GM18867 (cell line): ENCODE data around the gene B4GALNT4.
A peak's percentile ranks its signal among the peaks of the same experiment; 100 is the strongest.
"Not testable (repeated sequence)": the region's sequence is repeated elsewhere in the genome, so short reads cannot be mapped to it uniquely, and the experiment has no call there.

Experiments used
- ATAC-seq: cut with Tn5 transposase; IDR thresholded peaks from one replicate; pipeline ENCODE4 v1.9.1; 2021; ENCODE audit warnings: mild to moderate bottlenecking, moderate library complexity; ENCODE audit not compliant: unreplicated experiment

The B4GALNT4 gene

DNA sequence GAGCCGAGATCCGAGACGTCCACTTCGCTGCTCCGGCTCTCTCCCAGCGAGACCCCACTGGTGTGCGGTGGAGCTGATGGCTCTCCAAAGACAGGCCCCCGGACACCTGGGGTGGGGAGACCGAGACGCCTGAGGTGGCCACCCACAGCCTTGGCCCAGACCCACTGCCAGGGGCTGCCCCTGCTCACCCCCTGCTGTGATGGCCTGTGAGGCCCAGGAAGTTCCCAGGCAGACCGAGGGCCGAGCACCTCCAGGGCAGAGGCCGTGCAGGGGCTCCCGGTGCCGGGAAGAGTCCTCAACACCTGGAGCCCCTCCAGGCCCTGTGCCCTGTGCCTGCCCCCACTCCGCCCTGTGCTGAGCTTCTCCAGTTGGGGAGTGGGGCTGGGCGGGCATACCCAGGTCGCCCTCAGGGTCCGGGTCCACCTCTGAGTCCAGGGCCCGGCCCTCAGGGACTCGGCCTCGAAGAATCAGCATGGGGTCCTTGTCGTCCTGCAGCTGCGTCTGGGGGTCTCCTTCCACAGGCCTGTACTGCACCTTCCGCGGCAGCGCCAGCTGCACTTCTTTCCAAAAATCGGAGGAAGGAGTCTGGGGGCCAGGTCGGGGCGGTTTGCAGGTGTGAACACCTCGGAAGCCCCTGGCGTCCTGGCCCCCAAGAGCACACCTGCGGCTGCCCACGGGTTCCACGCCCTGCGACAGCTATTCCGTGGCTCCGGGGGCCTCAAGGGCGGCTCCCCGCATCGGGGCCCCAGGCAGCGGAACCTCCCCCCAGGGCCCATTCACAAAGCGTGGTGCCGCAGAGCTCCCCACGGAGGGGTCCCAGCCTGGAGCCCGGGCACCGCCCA lies 36.9 kb downstream of the B4GALNT4 start:
- ATAC-seq: peak; percentile 4

DNA sequence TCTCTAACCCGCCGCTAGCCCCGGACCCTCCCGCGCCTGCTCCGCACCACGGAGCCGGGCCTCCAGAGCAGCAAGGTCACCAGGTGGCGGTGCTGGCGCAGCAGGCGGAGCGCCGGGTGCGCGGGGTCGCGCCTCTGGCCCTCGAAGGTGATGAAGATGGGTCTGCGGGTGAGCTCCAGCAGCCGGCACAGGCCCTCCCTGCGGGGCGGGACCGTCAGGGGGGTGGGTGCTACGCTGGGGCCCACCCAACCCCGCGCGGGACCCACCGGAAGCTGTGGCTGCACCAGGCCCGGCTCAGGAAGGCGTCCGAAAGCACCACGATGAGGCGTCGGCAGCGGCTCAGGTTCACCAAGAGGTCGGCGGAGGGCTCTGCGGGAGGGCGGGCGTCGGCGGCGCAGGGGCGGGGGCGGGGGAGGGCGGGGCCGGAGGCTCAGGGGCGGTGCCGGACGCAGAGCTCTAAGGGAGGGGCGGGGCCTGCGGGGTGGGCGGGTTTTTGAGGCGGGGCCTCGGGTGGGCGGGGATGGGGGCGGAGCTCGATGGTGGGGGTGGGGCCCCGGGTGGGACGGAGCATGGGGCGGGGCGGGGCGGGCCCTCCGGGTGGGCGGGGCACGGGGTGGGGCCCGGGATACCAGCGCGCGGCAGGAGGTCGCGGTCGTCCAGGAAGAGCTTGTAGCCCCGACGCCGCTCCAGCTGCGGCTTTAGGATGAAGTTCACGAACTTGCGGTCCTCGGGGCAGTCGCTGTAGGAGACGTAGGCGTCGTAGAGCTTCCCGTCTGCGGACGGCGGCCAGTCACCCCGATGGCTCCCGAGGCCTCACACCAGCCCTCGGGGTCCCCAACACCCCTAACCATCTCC lies 37.7 kb downstream of the B4GALNT4 start:
- ATAC-seq: peak; percentile 77

DNA sequence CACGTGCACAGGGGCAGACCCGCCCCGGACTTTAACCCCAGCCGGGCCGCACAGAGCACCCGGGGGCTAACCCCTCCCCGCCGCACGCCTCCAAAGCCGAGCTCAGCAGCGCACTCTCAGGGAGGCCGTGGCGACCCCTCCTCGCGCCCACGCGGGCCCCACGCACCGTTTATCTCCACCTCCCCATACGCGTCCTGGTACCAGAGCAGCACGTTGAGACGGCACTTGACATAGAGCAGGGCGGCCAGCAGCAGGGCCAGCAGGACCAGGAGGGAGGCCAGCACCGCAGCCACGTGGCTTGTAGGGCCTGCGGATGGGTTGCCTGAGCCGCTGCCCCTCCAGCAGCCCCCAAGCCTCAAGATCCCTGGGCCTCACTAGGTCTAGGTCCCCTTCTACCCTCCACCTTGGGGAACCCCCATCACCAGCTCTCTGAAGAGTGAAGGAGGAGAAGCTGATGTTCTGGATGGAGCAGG lies 38.4 kb downstream of the B4GALNT4 start:
- ATAC-seq: peak; percentile 1

DNA sequence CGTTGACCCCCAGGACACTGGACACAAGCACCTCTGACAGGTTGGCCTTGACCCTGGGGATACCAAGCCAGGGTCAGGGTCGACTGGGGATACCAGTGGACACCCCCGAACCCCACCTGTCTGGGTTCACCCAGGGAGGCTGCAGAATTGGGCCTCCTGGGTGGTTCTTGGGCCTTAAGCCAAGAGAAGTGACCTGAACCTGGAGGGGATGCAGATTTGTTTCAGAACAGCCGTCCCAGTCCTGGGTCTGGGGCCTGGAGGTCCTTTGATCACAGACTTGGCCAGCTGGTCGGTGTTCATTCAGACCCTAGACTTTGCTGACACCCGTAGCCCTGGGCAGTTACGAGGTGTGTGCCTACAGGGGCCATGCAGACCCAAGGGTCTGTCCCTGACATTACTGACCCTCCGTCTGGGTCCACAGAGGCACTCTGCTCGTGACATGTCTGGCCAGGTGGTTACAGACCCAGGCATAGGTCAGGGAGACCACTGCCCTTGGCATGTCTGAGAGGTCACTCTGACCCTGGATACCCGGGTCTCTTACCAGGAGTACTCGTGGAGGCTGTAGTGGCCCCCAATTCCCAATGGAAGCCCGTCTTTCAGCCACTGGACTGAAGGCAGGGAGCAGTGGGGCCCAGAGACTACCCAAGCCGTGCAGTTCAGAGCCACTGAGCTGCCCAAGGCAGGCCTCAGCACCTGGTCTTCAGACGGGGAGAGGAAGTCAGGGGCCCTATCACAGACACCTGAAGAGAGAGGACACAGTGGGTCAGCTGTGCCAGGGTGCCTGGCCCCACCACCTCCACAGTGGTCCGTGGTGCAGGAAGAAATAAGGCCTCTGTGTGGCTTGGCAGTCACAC lies 39.1 kb downstream of the B4GALNT4 start:
- ATAC-seq: no peak

DNA sequence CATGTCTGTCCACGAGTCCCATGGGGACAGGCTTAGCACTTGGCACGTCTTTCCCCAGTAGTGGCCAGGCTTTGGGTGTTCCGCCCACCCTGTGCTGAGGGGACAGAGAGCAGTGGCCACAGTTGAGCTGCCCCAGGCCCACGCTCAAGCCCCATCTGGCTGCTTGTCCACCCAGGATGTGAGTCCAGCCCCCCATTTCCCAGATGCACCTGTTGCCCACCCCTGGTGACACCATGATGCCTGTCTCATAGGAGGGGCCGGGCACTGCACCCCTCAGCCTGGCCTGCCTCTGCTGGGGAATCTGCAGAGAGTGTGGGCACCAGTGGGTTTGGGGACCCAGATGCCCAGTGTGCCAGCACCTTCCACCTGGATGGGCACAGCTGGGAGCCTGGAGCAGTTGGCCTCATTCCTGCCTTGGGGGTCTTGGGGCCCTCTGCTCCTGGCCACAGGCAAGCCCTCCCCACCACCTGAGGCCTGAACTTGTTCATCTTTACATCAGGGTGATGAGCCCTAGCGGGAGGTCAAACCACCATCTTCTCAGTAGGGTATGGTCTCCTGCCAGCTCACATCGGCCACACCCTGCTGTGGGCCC lies 39.8 kb downstream of the B4GALNT4 start:
- ATAC-seq: no peak

DNA sequence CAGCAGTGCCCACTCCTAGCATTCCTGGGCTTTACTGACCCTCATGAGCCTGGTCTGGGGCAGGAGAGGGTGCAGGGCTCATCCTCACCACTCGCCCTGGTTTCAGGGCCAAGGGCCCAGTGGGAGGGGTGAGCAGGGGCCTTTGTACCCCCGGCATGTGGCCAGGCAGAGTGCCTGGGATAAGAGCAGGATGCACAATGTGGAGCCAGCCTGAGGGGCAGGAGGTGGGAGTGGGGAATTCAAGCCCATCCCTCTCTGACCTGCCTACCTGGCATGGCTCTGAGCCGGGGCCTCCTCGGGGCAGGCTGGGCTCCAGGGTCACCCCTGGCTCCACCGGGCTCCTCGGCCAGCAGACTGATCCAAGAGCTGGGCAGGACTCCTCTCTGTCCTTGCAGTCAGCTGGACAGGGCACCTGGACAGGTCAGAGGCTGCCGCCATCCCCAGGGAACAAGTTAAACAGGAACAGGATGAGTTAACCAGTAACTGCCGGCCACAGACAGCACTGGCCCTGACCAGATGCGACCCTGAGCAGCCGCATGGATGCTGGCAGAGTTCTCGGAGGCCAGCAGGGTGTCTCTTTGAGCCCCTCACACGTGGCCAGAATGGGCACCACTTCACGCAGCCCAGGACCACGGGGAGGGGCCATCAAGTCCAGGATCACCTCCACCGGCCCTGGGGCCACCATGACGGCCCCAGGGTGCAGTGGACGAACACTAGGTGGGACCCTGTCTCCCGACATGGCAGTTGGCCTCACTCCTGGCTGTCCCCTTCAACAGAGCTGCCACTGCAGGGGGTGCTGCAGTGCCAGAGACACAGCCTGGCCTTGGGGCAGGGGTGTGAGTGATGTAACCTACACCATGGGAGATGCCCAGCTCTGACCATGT lies 40.5 kb downstream of the B4GALNT4 start:
- ATAC-seq: no peak

DNA sequence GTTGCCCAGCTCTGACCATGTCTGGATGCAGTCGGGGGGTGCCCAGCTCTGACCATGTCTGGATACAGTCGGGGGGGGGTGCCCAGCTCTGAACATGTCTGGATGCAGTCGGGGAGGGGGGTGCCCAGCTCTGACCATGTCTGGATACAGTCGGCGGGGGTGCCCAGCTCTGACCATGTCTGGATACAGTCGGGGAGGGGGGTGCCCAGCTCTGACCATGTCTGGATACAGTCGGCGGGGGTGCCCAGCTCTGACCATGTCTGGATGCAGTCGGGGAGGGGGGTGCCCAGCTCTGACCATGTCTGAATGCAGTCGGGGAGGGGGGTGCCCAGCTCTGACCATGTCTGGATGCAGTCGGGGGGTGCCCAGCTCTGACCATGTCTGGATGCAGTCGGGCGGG lies 41.4 kb downstream of the B4GALNT4 start:
- not testable (repeated sequence) for ATAC-seq

DNA sequence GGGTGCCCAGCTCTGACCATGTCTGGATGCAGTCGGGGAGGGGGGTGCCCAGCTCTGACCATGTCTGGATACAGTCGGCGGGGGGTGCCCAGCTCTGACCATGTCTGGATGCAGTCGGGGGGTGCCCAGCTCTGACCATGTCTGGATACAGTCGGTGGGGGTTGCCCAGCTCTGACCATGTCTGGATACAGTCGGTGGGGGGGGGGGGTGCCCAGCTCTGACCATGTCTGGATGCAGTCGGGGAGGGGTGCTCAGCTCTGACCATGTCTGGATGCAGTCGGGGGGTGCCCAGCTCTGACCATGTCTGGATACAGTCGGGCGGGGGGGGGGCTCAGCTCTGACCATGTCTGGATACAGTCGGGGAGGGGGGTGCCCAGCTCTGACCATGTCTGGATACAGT lies 42.2 kb downstream of the B4GALNT4 start:
- ATAC-seq: not testable (repeated sequence)

DNA sequence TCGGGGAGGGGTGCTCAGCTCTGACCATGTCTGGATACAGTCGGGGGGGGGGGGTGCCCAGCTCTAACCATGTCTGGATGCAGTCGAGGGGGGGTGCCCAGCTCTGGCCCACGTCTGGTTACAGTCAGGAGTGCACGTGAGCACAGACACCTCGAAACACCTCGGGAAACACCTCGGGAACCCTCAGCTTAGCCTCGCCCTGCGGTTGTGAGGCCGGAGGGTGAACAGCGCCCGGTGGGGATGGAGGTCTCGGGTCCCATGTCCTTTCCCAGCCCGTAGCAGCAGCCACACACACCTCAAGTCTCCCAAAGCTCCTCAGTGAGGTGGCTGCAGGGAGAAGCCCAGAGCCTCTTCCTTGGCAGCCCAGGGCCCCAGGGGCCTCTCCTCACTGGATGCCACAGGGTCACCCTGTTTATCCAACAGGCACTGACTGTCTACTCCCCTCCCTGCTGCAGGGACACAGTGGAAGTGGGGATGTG lies 43.4 kb downstream of the B4GALNT4 start:
- no peak for ATAC-seq

DNA sequence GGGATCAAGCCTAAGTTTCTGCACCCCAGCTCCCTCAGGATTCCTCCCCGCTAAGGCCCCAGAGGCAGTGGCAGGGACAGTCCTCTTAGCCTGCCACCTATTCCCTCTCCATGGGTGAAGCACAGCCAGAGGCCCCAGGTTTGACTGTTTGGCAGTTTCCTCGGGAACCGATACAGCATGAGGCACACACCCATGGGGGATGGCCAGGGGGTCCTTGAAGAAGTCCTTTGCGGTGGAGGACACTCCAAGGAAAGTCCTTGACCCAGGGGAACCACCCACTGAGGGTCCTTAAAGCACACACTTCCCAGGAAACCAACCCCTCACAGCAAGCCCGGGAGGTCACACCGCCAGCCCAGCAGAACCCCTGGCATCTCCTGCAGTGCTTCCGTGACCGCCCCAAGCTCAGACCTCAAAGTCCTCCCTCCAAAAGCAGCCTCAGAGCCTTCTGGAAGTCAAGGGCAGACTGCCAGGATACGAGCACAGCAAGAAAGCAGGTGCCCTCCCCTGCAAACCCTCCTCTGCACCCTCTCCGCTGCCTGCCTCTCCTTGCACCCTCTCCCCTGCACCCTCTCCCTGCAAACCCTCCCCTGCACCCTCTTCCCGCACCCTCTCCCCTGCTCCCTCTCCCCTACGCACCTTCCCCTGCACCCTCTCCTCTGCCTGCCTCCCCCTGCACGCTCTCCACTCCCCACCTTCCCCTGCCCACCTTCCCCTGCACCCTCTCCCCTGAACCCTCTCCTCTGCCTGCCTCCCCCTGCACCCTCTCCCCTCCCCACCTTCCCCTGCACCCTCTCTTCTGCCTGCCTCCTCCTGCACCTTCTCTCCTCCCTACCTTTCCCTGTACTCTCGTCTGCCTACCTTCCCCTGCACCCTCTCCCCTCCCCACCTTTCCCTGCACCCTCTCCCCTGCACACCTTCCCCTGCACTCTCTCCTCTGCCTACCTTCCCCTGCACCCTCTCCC lies 44.1 kb downstream of the B4GALNT4 start:
- no peak for ATAC-seq

DNA sequence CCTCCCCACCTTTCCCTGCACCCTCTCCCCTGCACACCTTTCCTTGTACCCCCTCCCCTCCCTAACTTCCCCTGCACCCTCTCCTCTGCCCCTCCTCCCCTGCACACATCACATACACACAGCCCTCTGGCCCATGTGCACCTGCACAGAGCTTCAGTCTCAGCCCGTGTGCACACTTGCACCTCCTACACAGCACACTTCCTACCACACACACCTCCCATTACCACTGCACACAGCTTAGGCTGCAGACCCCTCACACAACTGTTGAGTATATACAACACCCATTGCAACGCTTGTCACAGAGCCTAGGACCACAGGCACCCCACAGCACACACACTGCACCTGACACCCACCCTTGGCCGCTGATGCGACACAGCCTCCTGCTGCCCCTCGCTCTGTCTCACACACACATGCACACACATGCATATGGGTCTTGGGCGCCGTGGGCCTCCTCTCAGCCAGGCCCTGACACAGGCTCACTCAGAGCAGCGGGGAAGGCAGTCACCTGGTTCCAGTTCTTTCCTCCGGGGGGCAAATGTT lies 45.1 kb downstream of the B4GALNT4 start:
- ATAC-seq: no peak

DNA sequence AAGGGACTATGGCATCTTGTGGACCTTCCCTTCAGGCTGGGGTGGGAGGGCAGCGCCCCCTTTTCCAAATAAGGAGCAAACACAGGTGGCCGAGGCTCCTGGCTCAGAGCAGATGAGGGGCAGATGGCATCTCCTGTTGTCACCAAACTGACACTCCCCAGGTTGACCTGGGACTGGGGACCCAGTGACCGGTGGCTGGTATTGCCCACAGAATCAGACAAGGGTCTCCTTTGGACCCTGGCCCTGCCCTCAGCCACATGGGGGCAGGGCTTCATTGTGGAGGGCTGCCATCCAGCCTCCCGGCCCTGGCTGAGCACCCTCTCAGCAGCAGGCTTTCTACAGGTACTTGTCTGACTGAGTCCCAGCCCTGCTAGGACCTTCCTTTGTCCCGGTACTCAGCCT lies 46.3 kb downstream of the B4GALNT4 start:
- no peak for ATAC-seq

DNA sequence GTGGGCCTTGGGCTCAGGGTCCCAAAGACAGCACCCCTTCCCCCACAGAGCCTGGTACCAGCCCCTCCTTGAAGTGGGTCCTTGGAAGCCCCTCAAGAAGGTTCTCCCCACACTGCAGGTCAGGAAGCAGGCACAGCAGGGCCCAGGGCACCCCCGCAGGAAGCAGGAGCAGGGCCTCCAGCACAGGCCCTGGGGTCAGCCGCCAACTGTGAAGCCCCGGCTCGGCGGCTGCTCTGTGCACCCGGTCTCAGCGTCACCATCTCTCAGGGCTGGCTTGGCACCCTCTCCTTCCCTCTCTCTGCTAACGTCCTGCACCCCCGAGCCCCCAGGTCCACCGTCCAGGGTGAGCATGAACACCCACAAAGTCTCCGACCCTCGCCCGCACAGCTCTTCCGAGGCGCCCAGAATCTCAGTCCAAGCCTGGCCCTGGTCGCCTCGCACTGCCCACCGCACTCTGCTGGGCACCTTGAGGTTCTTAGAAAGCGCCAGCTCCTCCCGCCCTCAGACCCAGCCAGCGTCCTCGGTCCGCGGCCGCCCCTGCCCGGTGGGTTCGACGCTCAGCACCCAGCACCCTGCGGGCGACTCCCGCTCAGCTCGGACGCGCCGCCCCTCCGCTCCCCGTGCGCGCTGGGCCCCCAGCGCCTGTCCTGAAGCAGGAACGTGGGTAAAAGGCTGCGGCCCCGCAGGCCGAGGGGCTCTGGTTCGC lies 46.9 kb downstream of the B4GALNT4 start:
- no peak for ATAC-seq

DNA sequence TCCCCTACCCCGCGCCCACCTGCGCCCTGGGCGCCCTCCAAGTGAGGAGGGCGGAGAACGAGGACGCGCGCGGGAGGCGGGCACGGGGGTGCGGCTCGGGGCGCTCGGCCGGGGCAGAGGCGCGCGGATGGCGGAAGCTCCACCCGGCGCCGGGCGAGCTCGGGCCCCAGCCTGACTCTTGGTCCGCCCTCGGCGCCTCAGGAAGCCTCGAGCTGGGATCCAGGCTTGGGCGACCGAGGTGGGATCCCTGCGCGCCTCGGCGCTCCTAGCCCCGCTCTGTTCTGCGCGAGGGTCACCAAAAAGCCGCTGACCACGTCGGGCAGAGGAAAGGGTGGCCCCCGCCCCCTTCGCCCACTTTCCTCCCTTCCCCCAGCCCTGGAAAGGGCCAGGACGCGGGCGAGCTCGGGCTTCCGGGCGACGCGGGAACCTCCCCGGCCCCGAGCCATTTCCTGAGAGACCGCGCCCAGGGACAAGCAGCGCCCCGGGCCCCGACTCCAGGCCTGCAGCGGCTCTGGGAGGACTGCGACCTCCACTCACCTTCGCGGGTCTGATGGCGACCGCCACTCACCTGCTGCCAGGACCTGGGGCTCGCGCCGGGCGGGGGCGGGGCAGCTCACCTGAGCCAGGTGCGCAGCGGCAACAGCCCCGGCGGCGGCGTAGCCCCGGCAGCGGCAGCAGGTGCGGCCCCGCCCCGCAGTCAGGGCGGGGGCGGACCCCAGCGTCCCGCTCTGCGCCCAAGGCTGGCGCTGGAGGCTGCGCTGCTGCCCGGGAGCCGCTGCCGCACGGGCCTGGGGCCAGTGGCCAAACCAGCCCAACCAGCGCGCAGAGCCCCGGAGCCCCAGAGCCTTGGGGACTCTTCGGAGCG lies 47.7 kb downstream of the B4GALNT4 start:
- ATAC-seq: no peak

DNA sequence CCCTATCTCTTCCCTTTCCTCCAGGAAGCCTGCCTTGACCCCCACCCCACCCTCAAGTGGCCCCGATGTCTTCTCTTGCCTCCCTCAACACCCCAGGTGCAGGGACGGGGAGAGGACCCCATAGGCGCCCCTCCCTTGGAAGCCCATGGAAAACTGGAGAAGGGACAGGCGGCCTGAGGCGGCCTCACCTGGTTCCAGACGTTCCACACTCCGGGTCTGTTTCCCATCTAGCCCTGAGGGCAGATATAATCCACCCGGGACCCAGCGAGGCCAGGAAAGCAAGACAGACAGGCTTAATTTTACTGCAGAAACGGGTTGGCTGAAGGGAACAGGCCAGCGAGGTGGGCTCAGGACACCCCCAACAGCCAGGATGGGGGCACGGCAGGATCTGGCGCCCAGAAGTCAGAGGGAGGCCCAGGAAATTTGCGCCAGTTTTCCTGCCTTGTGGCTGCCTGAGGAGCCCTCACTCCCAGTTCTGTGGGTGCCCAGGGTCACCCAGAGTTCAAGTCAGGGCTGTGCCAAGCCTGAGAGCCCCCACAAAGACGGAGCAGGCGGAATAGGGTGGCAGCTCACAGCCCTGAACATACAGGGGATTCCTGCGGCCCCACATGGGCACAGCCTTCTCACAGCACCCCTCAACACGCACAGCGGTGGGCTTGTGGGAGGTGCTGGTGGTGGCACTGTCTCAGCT lies 48.5 kb downstream of the B4GALNT4 start:
- no peak for ATAC-seq
